PFSK-1 (cell line): ENCODE measurements around the gene CHID1.

Experiments used
- FOXP2 ChIP-seq: optimal IDR thresholded peaks from 2 replicates; pipeline ENCODE3; 2011; ENCODE audit warnings: borderline replicate concordance, control low read depth, inconsistent platforms; ENCODE audit not compliant: insufficient read depth; ENCODE audit errors: extremely low read length, extremely low read depth
- POLR2AphosphoS5 ChIP-seq: IDR thresholded peaks from 2 replicates; pipeline ENCODE4 v1.6.1; 2012; ENCODE audit warnings: low read depth, mild to moderate bottlenecking, control low read depth, low read length, moderate library complexity
- SIN3A ChIP-seq: IDR thresholded peaks from 2 replicates; pipeline ENCODE4 v1.6.1; 2012; ENCODE audit warnings: mild to moderate bottlenecking, low read length, moderate library complexity, borderline replicate concordance; ENCODE audit not compliant: insufficient read depth
- TAF1 ChIP-seq: IDR thresholded peaks from 2 replicates; pipeline ENCODE4 v1.6.1; 2012; ENCODE audit warnings: low read length, control low read depth, borderline replicate concordance; ENCODE audit not compliant: insufficient read depth
- TF ChIP-seq, protein P1 (sequence below), 2 experiments: IDR thresholded peaks; 2 replicates each; pipeline versions ENCODE4 v1.6.1 to v1.8.0; 2011 to 2012; ENCODE audit warnings: low read depth in 2 of 2, low read length in 2 of 2, control low read depth in 1 of 2, inconsistent platforms in 1 of 2, mild to moderate bottlenecking in 1 of 2, moderate library complexity in 1 of 2; ENCODE audit not compliant: insufficient read depth in 1 of 2

Gene CHID1

DNA sequence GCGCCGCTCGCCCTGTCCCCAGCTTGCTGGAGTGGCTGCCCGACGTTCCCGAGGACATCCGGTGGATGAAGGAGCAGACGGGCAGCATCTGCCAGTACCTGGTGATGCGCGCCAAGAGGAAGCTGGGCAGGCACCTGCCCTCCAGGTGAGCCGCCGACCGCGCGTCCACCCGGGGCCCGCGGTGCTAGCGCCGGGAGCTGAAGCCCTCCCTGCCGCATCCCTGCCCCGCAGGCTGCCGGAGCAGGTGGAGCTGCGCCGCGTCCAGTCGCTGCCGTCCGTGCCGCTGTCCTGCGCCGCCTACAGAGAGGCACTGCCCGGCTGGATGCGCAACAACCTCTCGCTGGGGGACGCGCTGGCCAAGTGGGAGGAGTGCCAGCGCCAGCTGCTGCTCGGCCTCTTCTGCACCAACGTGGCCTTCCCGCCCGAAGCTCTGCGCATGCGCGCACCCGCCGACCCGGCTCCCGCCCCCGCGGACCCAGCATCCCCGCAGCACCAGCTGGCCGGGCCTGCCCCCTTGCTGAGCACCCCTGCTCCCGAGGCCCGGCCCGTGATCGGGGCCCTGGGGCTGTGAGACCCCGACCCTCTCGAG lies 86.2 kb downstream of the CHID1 start:
- no peak for TF ChIP-seq FOXP2
- TF ChIP-seq, protein P1, sequence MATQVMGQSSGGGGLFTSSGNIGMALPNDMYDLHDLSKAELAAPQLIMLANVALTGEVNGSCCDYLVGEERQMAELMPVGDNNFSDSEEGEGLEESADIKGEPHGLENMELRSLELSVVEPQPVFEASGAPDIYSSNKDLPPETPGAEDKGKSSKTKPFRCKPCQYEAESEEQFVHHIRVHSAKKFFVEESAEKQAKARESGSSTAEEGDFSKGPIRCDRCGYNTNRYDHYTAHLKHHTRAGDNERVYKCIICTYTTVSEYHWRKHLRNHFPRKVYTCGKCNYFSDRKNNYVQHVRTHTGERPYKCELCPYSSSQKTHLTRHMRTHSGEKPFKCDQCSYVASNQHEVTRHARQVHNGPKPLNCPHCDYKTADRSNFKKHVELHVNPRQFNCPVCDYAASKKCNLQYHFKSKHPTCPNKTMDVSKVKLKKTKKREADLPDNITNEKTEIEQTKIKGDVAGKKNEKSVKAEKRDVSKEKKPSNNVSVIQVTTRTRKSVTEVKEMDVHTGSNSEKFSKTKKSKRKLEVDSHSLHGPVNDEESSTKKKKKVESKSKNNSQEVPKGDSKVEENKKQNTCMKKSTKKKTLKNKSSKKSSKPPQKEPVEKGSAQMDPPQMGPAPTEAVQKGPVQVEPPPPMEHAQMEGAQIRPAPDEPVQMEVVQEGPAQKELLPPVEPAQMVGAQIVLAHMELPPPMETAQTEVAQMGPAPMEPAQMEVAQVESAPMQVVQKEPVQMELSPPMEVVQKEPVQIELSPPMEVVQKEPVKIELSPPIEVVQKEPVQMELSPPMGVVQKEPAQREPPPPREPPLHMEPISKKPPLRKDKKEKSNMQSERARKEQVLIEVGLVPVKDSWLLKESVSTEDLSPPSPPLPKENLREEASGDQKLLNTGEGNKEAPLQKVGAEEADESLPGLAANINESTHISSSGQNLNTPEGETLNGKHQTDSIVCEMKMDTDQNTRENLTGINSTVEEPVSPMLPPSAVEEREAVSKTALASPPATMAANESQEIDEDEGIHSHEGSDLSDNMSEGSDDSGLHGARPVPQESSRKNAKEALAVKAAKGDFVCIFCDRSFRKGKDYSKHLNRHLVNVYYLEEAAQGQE (IDR thresholded peaks at IDR 0.05; ENCODE audit: insufficient read depth in 1 of 2, low read depth in 2 of 2, low read length in 2 of 2) = no peak
- no peak for TF ChIP-seq POLR2AphosphoS5
- TF ChIP-seq SIN3A = no peak
- TF ChIP-seq TAF1 = no peak

DNA sequence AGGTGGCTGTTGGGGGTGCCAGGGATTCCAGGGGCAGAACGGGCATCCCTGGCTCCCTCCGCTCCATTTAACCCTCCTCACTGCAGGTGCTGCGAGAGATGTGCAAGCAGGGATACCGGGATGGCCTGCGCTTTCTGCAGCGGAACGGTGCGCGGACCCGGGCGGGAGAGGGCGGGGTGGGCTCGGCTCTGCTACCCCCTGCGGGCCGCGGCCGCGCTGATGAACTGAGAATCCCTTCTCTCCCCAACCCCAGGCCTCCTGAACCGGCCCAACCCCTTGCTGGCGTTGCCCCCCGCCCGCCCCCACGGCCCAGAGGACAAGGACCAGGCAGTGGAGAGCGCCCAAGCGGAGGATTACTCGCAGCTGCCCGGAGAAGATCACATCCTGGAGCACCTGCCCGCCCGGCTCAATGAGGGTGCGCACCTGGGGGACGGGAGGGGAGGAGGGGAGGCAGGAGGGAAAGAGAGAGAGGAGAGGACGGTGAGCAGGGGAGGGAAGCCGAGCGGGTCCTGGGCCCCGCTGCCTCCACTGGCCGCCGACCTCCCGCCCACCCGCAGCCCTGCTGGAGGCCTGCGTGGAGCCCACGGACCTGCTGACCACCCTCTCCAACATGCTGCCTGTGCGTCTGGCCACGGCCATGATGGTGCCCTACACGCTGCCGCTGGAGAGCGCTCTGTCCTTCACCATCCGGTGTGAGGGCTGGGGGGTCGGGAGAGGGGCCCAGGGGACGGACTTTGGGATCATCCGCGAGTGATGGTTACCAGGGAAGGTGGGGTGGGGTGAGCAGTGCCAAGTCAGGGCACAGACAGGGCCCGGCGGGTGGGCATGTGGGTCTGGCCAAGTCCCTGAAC lies 86.9 kb downstream of the CHID1 start:
- no peak for TF ChIP-seq FOXP2

DNA sequence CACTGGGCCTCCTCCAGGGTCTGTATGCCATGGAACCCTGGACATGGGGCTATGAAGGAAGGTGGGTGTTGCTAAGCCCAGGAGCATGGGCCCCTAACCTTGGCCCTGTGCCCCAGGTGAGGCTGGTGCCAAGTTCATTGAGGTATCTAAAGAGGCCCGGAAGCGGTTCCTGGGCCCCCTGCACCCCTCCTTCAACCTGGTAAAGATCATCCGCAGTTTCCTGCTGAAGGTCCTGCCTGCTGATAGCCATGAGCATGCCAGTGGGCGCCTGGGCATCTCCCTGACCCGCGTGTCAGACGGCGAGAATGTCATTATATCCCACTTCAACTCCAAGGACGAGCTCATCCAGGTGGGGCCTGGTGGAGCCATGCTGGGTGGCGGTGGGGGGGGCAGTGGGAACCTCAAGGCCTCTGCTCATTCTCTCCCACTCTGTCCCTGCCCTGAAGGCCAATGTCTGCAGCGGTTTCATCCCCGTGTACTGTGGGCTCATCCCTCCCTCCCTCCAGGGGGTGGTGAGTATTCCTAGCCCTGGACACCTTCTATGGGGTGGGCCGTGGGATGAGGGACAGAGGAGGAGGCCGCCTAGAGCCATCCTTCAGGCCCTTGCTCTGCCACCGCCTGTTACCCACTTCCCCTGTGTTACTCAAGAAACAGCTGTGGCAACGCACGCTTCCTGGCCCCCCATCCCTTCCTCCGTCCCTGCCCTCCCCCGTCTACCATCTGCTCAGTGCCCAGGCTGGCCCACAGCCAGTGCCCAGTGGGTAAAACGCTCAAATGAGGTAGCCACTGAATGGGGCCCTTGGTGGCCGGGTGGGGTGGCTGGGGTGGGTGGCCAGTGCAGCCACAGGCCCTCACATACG lies 88.9 kb downstream of the CHID1 start:
- TF ChIP-seq SIN3A (no peak), POLR2AphosphoS5 (no peak), FOXP2 (no peak), TAF1 (no peak)
- TF ChIP-seq, protein P1 (IDR thresholded peaks at IDR 0.05; ENCODE audit: insufficient read depth in 1 of 2, low read depth in 2 of 2, low read length in 2 of 2) = no peak

DNA sequence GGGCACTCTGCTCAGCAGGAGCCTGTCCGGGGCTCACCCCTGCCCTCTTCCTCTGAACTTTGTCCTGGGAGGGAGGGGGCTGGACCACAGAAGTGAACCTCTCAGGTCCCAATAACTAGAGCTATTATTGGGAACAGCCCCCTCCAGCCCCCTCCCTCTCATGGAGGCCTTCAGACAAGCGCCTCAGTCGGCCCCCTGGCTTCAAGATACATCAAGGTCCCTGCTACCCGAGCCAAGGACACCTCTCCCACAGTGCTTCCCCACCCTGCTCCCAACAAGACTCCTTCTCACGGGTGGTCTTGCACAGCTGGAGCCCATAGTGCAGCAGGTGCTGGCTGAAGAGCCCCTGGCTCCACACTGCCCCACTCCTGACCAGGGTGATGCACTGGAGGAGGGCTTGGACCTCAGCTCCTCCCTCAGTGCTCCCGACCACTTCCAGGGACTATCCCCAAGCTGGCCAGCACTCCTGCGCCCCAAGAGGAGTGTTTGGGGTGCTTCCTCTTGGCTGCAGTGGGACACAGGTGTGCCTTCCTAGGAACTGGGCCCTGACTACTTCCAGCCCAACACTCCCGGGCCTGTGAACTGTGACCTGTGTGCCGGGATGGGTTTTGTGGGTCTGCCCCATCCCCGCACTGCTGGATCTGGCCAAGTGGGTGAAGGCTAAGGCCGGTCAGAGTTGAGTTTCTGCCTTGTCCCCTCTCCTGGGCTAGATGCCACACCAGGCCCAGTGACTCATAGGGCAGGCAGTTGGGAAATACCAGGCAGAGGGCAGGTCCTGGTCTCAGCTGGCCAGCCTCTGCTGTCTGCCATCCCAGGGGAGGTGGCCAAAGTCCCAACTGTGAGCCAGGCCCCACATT lies 89.7 kb downstream of the CHID1 start:
- TF ChIP-seq, protein P1 (IDR thresholded peaks at IDR 0.05; ENCODE audit: insufficient read depth in 1 of 2, low read depth in 2 of 2, low read length in 2 of 2) = no peak
- TF ChIP-seq POLR2AphosphoS5 = no peak
- TF ChIP-seq TAF1 = no peak
- no peak for TF ChIP-seq SIN3A
- no peak for TF ChIP-seq FOXP2
